Measurements from ENCODE around the gene CACYBP. TPM values are rescaled to one million over a fixed set of nuclear protein-coding genes. Genes with fewer than 3 reads are reported as not detected.
A peak's percentile ranks its signal among the peaks of the same experiment; 100 is the strongest.

Gene CACYBP
- total and polyA plus RNA-seq, 2 donors (not counting 3 experiments of a cell fraction or from before 2014, with no cell fraction given) = 29.5 to 149 TPM

DNA sequence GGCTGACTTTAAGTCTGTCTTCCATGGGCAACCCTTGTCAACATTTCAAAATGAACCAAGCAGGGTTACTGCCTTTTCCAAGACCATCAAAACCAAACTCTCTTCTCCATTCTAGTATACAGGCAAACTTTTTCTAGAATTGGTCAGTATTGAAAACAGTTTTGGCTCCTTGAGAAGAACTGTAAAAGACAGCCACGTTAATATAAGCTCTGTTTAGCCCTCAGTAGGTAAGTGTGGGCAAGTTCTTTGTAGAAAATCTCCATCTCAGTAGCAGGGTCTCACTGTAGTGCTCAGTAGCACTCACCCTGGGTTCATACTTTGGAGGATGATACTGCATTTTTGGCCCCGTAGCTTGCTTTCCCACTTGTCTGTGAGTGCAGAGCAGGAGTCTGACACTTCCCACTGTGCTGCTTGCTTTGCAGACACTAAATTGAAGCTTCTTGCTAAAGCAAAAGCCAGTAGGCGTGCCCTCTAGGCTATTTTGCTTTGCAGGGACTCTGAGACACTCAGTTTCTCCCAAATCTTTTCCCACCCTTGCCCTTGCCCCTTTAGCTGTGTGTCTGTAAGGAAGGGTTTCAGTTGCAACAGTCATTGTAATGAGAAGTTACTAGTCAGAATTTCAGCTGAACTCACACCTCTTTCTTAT is 34.3 kb upstream of the CACYBP start:
- no peaks in the 10 kb centered on the region for H3K36me3 ChIP-seq (ENCODE audit: control insufficient read depth in 2 of 2, extremely low read depth in 1 of 2, insufficient read depth in 2 of 2, low read length in 2 of 2)
- H2AFZ ChIP-seq (ENCODE audit: low read depth, low read length) = no peak overlapping the region
- H3K9ac ChIP-seq (replicated peaks; ENCODE audit: extremely low read depth, insufficient read depth, low read length) = no peak overlapping the region
- no peak for DNase-seq (ENCODE audit: low read depth, low spot score)
- H3K27me3 ChIP-seq (ENCODE audit: control insufficient read depth in 2 of 2, insufficient read depth in 2 of 2, low read length in 2 of 2) = no peaks in the 10 kb centered on the region
- H3K4me3 ChIP-seq (replicated peaks in 1 of 3; ENCODE audit: insufficient read depth in 1 of 3, low read depth in 1 of 3, low read length in 3 of 3) = no peak overlapping the region
- intact Hi-C loops (cut with micrococcal nuclease) (no loop called here), dilution Hi-C loops (cut with MboI; ENCODE audit: extremely low pct_ligation_motif_present, low sequenced_read_pairs) (no loop called here)
- ChIA-PET CTCF (interaction anchor here (1.0 to 1.3 kb wide), 3 partner anchors 11 to 18 kb away, joined by 3 to 5 read pairs (median 5); no protein-coding TSS in a partner anchor), POLR2A (no interaction called here)
- BruUV-seq (replicated peaks) = no TSS peak
- no peaks in the 10 kb centered on the region for H3K9me1 ChIP-seq (replicated peaks; ENCODE audit: control insufficient read depth, extremely low read depth, insufficient read depth, low read length)
- H3K79me2 ChIP-seq (ENCODE audit: control insufficient read depth, insufficient read depth, low read length) = no peaks in the 10 kb centered on the region
- H3K9me3 ChIP-seq (replicated peaks; ENCODE audit: control insufficient read depth, insufficient read depth, low read length) = no peaks in the 10 kb centered on the region
- peaks cover 28% of the 10 kb centered on the region for H3K4me1 ChIP-seq (ENCODE audit: control insufficient read depth, extremely low read depth, insufficient read depth, low read length)
- TF ChIP-seq, protein P1, sequence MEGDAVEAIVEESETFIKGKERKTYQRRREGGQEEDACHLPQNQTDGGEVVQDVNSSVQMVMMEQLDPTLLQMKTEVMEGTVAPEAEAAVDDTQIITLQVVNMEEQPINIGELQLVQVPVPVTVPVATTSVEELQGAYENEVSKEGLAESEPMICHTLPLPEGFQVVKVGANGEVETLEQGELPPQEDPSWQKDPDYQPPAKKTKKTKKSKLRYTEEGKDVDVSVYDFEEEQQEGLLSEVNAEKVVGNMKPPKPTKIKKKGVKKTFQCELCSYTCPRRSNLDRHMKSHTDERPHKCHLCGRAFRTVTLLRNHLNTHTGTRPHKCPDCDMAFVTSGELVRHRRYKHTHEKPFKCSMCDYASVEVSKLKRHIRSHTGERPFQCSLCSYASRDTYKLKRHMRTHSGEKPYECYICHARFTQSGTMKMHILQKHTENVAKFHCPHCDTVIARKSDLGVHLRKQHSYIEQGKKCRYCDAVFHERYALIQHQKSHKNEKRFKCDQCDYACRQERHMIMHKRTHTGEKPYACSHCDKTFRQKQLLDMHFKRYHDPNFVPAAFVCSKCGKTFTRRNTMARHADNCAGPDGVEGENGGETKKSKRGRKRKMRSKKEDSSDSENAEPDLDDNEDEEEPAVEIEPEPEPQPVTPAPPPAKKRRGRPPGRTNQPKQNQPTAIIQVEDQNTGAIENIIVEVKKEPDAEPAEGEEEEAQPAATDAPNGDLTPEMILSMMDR (IDR thresholded peaks at IDR 0.05; ENCODE audit: extremely low read depth in 1 of 2, insufficient read depth in 1 of 2, low read depth in 1 of 2, low read length in 2 of 2) = no peak
- TF ChIP-seq FOS (IDR thresholded peaks at IDR 0.05; ENCODE audit: borderline replicate concordance, insufficient read depth, low read length) (no peak), GATA2 (IDR thresholded peaks at IDR 0.05; ENCODE audit: insufficient read depth, insufficient read length, low read depth, low read length) (no peak), POLR2A (IDR thresholded peaks at IDR 0.05; ENCODE audit: low read depth, low read length) (no peak), POLR2AphosphoS5 (IDR thresholded peaks at IDR 0.05; ENCODE audit: insufficient read depth, low read depth, low read length) (no peak), EZH2 (IDR thresholded peaks at IDR 0.05; ENCODE audit: borderline replicate concordance, low read depth, low read length, severe bottlenecking) (no peak), JUN (IDR thresholded peaks at IDR 0.05; ENCODE audit: borderline replicate concordance, insufficient read depth, insufficient read length, low read depth) (no peak), MYC (IDR thresholded peaks at IDR 0.05; ENCODE audit: low read depth, low read length) (no peak)
- TF ChIP-seq, protein P2, sequence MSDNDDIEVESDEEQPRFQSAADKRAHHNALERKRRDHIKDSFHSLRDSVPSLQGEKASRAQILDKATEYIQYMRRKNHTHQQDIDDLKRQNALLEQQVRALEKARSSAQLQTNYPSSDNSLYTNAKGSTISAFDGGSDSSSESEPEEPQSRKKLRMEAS (IDR thresholded peaks at IDR 0.05; ENCODE audit: insufficient read depth, insufficient read length) = no peak
- no peak overlapping the region for H3K27ac ChIP-seq (ENCODE audit: insufficient read depth, low read depth, low read length)
- FAIRE-seq = peak; percentile 4
- H3K4me2 ChIP-seq (ENCODE audit: insufficient read depth, low read length) = no peak overlapping the region
- no peaks in the 10 kb centered on the region for H4K20me1 ChIP-seq (replicated peaks; ENCODE audit: control insufficient read depth, extremely low read depth, insufficient read depth, low read length)
